T-helper 17 cell (primary cell): ENCODE measurements around the gene CLN6. TPM values are rescaled to one million over a fixed set of nuclear protein-coding genes. Genes with fewer than 3 reads are reported as not detected.
"Not testable (repeated sequence)": the region's sequence is repeated elsewhere in the genome, so short reads cannot be mapped to it uniquely, and the experiment has no call there.

Source experiments
- ATAC-seq: fragments of 150-1000 bp; cut with Tn5 transposase; 2 replicates; pipeline ENCODE4 v1.10.0; 2021; ENCODE audit warnings: mild to moderate bottlenecking, moderate library complexity
- DNase-seq, 3 donors: peaks; one replicate each; pipeline versions ENCODE4 v3.0.0 to v3.0.0-alpha.2; 2020 to 2021
- H3K9me3 ChIP-seq: one replicate; pipeline ENCODE4 v1.7.0; 2013; ENCODE audit warnings: low read length, mild to moderate bottlenecking; ENCODE audit not compliant: control insufficient read depth, poor library complexity, severe bottlenecking
- H3K27ac Mint-ChIP-seq: one replicate; pipeline ENCODE4 v1.8.0; 2022; ENCODE audit warnings: mild to moderate bottlenecking, moderate library complexity, mixed read lengths
- H3K27me3 Mint-ChIP-seq: one replicate; pipeline ENCODE4 v1.8.0; 2022; ENCODE audit warnings: mixed read lengths
- H3K36me3 Mint-ChIP-seq: one replicate; pipeline ENCODE4 v1.8.0; 2022; ENCODE audit warnings: low read depth, mixed read lengths
- H3K4me1 Mint-ChIP-seq: one replicate; pipeline ENCODE4 v1.8.0; 2022; ENCODE audit warnings: mild to moderate bottlenecking, mixed read lengths
- H3K4me3 Mint-ChIP-seq: one replicate; pipeline ENCODE4 v1.8.0; 2022; ENCODE audit warnings: mild to moderate bottlenecking, moderate library complexity, mixed read lengths
- total RNA-seq, 4 donors: library from RNA in 2 of 4; stranded (reverse) in 2 of 4; gene quantifications; one replicate each; pipeline ENCODE4 v1.2.3 and lab custom pipeline; 2022 to 2026

Gene CLN6
- total RNA-seq, 2 donors from 2014 or later: 14.3 to 14.6 TPM

DNA sequence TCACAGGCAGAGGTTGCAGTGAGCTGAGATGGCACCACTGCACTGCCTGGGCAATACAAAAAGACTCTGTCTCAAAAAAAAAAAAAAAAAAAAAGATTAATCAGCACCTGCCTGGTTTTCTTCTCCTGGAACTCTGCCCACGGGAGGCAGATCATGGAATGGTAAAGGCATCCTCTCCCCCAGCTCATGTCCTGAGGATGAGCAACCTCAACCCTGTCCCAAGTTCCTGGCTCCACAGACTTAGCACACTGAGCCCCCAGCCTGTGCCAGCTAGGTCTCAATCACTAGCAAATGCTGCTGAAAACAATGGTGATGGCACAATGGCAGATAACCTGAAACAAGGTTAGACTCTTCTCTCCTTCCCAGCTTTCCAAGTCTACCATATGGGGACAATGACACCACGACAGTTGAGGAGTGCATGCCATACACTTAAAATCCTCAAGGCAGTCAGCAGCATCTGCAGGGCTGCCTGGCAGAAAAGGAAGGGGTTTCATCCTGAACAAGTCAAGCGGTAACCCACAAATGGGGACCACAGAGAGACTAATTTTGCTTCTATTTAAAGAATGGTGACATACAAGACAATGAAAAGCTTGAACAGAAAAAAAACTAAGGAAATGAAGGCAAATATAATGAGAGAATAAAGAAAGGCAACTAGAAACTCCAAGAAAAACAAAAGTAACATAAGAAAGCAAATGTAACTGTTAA lies 4.8 kb downstream of the CLN6 start:
- H3K27me3 Mint-ChIP-seq: no peaks in the 10 kb centered on the region

DNA sequence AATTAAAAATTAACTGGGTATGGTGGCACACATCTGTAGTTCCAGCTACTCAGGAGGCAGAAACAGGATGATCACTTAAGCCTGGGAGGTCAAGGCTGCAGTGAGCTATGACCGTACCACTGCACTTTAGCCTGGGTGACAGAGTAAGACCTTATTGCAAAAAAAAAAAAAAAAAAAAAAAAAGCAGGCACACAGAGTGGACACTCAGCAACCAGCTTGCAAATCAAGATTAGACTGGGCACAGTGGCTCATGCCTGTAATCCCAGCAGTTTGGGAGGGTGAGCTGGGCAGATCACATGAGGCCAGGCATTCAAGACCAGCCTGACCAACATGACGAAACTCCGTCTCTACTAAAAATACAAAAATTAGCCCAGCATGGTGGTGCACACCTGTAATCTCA lies 5.4 kb downstream of the CLN6 start:
- Mint-ChIP-seq H3K27me3 (no peaks in the 10 kb centered on the region), H3K27ac (no peak overlapping the region), H3K36me3 (no peaks in the 10 kb centered on the region), H3K4me3 (no peak overlapping the region), H3K4me1 (peaks cover 22% of the 10 kb centered on the region)
- no peaks in the 10 kb centered on the region for H3K9me3 ChIP-seq
- DNase-seq (no peak), ATAC-seq (no peak)

More for the DNA sequence above, 4.8 kb downstream of the CLN6 start:
- ATAC-seq (no peak), DNase-seq (no peak)
- Mint-ChIP-seq H3K36me3 (no peaks in the 10 kb centered on the region), H3K27ac (no peak overlapping the region), H3K4me1 (peaks cover 22% of the 10 kb centered on the region), H3K4me3 (no peak overlapping the region)
- H3K9me3 ChIP-seq: no peaks in the 10 kb centered on the region

DNA sequence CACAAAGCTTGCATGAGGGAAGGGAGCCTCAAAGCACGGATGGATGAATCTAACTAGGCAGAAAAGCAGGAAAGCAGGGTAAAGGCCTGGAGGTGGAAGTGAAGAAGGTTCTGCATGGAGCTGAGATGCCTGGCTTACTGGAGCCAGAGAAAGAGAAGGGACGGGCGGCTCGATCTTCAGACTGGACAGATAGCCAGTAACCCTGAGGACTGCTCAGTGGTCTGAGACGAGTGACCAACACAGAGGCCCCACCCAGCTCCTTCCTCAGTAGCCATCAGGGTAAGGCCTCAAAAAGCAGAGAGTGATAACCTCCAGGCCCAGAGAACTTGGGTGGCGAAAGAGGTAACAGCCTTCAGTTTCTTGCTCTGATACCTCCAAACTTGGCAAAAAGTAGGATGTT lies 6.4 kb downstream of the CLN6 start:
- no peak for DNase-seq
- ATAC-seq: no peak
- Mint-ChIP-seq H3K27me3 (no peaks in the 10 kb centered on the region), H3K4me3 (no peak overlapping the region), H3K4me1 (peaks cover 14% of the 10 kb centered on the region), H3K27ac (no peak overlapping the region), H3K36me3 (no peaks in the 10 kb centered on the region)
- H3K9me3 ChIP-seq: no peaks in the 10 kb centered on the region

DNA sequence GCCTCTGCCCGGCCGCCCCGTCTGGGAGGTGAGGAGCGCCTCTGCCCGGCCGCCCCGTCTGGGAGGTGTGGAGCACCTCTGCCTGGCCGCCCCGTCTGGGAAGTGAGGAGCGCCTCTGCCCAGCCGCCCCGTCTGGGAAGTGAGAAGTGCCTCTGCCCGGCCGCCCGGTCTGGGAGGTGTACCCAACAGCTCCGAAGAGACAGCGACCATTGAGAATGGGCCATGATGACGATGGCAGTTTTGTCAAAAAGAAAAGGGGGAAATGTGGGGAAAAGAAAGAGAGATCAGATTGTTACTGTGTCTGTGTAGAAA lies 7.1 kb downstream of the CLN6 start:
- not testable (repeated sequence) for H3K27me3 Mint-ChIP-seq, H3K4me1 Mint-ChIP-seq, H3K27ac Mint-ChIP-seq, H3K36me3 Mint-ChIP-seq, H3K4me3 Mint-ChIP-seq, H3K9me3 ChIP-seq, DNase-seq, ATAC-seq

DNA sequence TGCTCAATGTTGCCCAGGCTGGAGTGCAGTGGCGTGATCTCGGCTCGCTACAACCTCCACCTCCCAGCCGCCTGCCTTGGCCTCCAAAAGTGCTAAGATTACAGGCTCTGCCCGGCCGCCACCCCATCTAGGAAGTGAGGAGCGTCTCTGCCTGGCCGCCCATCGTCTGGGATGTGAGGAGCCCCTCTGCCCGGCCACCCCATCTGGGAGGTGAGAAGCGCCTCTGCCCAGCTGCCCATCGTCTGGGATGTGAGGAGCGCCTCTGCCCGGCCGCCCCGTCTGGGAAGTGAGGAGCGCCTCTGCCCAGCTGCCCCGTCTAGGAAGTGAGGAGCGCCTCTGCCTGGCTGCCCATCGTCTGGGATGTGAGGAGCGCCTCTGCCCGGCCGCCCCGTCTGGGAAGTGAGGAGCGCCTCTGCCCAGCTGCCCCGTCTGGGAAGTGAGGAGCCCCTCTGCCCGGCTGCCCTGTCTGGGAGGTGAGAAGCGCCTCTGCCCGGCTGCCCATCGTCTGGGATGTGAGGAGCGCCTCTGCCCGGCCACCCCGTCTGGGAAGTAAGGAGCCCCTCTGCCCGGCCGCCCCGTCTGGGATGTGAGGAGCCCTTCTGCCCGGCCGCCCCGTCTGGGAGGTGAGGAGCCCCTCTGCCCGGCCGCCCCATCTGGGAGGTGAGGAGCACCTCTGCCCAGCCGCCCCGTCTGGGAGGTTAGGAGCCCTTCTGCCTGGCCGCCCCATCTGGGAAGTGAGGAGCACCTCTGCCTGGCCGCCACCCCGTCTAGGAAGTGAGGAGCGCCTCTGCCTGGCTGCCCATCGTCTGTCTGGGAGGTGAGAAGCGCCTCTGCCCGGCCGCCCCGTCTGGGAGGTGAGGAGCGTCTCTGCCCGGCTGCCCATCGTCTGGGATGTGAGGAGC lies 7.7 kb downstream of the CLN6 start:
- H3K9me3 ChIP-seq, H3K4me3 Mint-ChIP-seq, ATAC-seq, H3K36me3 Mint-ChIP-seq, DNase-seq, H3K27me3 Mint-ChIP-seq, H3K4me1 Mint-ChIP-seq, H3K27ac Mint-ChIP-seq: not testable (repeated sequence)

DNA sequence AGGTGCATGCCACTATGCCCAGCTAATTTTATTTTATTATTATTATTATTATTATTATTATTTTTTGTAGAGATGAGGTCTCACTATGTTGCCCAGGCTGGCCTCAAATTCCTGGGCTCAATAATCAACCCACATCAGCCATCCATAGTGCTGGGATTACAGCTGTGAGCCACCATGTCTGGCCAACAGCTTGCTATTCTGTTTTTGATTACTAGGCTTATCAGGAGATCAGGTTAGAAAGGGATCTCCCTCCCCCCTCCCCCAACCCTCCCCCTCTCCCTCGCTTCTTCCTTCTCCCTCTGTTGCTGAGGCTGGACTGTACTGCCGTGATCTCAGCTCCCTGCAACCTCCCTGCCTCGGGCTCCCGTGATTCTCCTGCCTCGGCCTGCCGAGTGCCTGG lies 8.6 kb downstream of the CLN6 start:
- no peak overlapping the region for H3K4me3 Mint-ChIP-seq
- H3K4me1 Mint-ChIP-seq: peaks cover 10% of the 10 kb centered on the region
- no peak for ATAC-seq
- no peaks in the 10 kb centered on the region for H3K27me3 Mint-ChIP-seq
- no peak for DNase-seq
- no peaks in the 10 kb centered on the region for H3K9me3 ChIP-seq
- no peak overlapping the region for H3K27ac Mint-ChIP-seq
- no peaks in the 10 kb centered on the region for H3K36me3 Mint-ChIP-seq

DNA sequence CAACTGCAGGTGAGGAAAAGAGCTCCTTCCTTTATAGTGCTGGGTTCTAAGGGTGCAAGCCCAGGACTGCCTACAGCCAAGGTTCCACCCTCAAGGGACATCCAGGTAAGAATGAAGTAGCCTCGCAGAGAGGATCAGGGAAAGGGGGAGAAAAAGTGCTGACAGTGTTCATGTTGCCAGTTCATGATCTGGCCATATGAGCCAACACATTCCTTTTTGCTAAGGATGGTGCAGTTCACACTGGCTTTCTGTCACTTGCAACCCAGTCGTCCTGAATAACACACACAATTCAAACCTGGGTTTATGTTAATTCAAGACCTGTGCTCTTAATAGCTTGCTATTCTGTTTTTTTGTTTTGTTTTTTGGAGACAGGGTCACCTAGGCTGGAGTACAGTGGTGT lies 9.0 kb downstream of the CLN6 start:
- H3K4me3 Mint-ChIP-seq: no peak overlapping the region
- no peak overlapping the region for H3K27ac Mint-ChIP-seq
- no peaks in the 10 kb centered on the region for H3K27me3 Mint-ChIP-seq
- DNase-seq: no peak
- ATAC-seq: no peak
- H3K4me1 Mint-ChIP-seq: peaks cover 10% of the 10 kb centered on the region
- H3K9me3 ChIP-seq: no peaks in the 10 kb centered on the region
- no peaks in the 10 kb centered on the region for H3K36me3 Mint-ChIP-seq

DNA sequence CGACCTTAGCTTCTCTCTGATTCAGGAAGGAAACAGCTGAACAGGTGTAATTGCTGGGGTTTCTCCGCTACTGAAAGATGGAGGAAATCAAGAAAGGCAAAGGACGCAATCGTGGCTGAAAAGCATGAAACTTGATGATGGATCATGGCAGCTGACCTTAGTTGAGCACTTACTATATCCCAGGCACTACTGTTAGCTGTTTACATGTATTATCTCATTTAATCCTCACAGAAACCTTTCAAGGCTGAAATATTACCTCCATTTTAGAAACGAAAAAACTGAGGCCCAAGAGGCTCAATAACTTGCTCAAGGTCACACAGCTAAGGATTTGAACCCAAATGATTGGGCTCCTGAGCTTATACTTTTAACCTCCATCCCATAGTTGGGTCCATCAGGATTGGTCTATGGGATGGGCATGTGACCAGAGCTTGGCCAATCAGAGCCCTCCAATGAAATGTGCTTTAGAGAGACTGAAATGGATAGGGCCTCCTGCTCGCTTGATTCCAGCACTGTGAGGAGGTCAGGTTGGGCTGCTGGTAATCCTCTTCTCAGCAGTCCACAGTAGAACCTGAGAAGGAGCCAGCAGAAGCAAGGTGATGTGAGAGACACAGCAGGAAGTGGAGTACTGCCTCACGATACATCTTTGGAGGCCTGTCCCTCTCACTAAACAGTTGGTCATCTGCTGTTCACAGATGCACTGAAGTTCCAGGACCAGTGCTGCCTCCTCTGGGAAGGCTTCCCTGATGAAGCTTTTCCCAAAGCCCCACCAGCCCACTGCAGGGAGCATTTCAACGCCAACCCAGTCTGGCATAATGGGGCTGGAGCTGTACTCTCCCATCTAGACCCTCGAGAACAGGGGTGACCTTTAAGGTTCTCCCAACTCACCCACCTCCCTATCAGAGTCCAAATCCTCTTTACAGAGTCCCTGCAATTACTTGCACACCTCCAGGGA lies 10.4 kb downstream of the CLN6 start:
- H3K4me1 Mint-ChIP-seq: peaks cover 4% of the 10 kb centered on the region
- H3K4me3 Mint-ChIP-seq: no peak overlapping the region
- DNase-seq (no peak), ATAC-seq (no peak)
- no peak overlapping the region for H3K27ac Mint-ChIP-seq
- H3K9me3 ChIP-seq: no peaks in the 10 kb centered on the region
- no peaks in the 10 kb centered on the region for H3K27me3 Mint-ChIP-seq
- H3K36me3 Mint-ChIP-seq: no peaks in the 10 kb centered on the region

DNA sequence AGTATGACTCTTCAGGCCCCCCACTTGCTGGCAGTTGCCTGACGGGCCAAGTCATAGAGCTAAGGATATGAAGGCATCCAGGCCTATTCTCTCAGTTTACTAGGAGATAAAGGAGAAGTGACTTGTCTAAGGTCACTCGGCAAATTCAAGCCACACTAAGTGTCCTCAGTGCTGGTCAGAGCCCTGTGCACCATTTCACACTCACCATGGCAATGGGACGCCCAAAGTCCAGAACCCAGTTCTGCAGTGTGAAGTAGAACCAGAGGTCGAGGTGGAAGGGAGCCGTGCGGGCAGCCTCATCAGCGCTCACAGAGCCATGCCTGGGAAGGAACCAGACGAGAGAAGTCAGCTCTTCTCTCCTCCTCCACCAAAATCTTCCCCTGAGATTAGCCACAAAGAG lies 11.2 kb downstream of the CLN6 start:
- Mint-ChIP-seq H3K27ac (no peak overlapping the region), H3K36me3 (no peaks in the 10 kb centered on the region), H3K4me3 (no peak overlapping the region), H3K4me1 (peaks cover 6% of the 10 kb centered on the region), H3K27me3 (no peaks in the 10 kb centered on the region)
- H3K9me3 ChIP-seq: no peaks in the 10 kb centered on the region
- ATAC-seq (no peak), DNase-seq (no peak)

DNA sequence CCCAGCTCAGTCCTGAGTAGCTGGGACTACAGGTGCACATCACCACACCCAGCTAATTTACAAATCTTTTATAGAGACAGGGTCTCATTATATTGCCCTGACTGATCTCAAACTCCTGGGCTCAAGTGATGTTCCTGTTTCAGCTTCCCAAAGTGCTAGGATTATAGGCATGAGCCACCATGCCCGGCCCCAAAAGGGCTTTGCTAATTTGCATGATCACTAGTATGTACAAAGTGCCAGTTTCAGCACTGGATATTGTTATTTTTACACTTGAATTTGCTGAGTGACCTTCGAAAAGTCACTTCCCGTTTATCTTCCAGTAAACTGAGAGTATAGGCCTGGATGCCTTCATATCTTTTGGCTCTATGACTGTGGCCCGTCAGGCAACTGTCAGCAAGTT lies 12.2 kb downstream of the CLN6 start:
- H3K9me3 ChIP-seq: no peaks in the 10 kb centered on the region
- Mint-ChIP-seq H3K36me3 (no peaks in the 10 kb centered on the region), H3K4me1 (peaks cover 4% of the 10 kb centered on the region), H3K4me3 (no peak overlapping the region), H3K27ac (no peak overlapping the region), H3K27me3 (no peaks in the 10 kb centered on the region)
- DNase-seq: no peak
- ATAC-seq: no peak

DNA sequence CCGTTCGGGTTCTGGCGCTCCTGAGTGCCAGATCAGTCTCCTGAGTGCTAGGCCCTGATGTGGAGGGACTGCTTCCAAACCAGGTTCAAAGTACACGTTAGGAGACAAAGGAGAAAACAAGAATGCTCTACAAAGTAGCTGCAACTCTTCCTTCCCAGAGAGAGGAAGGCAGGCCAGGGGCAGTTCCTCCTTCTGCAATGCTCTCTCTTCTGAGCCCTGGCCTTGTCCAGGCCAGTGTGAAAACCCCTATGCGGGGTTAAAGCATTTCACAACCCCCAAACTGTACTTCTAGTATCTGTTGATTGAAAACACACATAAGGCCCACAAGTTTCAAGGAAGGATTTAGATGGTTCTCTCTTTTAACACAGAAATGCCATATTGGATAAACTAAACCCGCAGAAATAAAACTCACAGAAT lies 14.7 kb downstream of the CLN6 start:
- Mint-ChIP-seq H3K27ac (no peak overlapping the region), H3K27me3 (no peaks in the 10 kb centered on the region), H3K36me3 (no peaks in the 10 kb centered on the region), H3K4me3 (no peak overlapping the region), H3K4me1 (peaks cover 6% of the 10 kb centered on the region)
- no peak for ATAC-seq
- DNase-seq: no peak
- H3K9me3 ChIP-seq: no peaks in the 10 kb centered on the region

DNA sequence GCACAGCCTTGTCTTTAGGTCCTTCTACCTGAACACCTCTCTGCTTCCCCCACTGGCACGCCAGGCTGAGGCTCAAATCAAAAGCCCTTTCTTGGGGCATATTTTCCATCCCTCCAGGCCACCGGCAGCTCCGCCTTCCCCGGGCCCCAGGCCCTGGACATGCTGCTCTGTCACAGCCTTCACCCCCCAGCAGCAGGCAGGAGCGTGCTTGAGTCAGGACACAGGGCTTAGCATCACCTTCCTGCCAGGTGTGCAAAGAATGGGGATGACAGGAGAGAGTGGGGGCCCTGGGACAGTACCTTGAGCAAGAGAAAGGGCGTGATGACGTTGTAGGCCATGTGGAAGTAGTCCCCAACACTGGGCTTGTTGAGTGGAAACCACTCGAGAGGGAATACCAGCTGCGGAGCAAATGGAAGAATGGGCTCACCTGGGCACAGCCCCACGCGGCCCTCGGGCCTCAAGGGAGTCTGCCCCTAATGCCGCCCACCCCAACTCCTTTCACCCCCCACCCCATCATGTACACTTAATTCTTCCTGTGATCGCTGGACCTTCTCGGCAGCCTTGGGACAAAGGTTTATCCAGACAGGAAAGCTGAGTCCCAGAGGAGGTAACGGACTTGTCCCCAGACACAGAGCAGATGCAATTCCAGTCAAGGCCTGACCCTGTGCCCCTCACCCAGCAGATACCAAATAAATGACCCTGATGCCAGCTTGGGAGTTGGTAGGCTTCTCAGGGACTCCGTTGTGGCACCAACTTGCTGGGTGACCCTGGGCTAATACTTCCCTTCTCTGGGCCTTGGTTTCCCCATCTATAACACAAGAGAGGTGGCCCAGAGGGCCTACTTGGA lies 15.3 kb downstream of the CLN6 start:
- peaks cover 9% of the 10 kb centered on the region for H3K4me1 Mint-ChIP-seq
- ATAC-seq: no peak
- no peaks in the 10 kb centered on the region for H3K9me3 ChIP-seq
- H3K27ac Mint-ChIP-seq: no peak overlapping the region
- H3K36me3 Mint-ChIP-seq: no peaks in the 10 kb centered on the region
- DNase-seq: no peak
- H3K27me3 Mint-ChIP-seq: no peaks in the 10 kb centered on the region
- H3K4me3 Mint-ChIP-seq: no peak overlapping the region
